ENCODE data around the gene KIR3DL3. TPM values are rescaled to one million over a fixed set of nuclear protein-coding genes. Genes with fewer than 3 reads are reported as not detected.
"Not testable (repeated sequence)": the region's sequence is repeated elsewhere in the genome, so short reads cannot be mapped to it uniquely, and the experiment has no call there.

The KIR3DL3 gene
- total RNA-seq, 1 donor from 2014 or later, result not detected

DNA sequence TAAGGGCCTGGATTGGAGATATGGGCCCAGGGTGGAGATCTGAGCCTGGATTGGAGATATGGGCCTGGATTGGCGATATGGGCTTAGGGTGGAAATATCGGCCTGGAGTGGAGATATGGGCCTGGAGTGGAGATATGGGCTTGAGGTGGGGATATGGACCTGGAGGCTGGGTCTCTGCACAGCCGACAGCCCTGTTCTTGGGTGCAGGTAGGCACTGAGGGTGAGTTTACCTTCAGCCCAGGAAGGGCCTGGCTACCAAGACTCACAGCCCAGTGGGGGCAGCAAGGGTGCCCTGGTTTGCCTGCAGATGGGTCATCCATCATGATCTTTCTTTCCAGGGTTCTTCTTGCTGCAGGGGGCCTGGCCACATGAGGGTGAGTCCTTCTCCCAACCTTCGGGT, 46.3 kb downstream of the KIR3DL3 start:
- H3K4me1 Mint-ChIP-seq, result not testable (repeated sequence)

DNA sequence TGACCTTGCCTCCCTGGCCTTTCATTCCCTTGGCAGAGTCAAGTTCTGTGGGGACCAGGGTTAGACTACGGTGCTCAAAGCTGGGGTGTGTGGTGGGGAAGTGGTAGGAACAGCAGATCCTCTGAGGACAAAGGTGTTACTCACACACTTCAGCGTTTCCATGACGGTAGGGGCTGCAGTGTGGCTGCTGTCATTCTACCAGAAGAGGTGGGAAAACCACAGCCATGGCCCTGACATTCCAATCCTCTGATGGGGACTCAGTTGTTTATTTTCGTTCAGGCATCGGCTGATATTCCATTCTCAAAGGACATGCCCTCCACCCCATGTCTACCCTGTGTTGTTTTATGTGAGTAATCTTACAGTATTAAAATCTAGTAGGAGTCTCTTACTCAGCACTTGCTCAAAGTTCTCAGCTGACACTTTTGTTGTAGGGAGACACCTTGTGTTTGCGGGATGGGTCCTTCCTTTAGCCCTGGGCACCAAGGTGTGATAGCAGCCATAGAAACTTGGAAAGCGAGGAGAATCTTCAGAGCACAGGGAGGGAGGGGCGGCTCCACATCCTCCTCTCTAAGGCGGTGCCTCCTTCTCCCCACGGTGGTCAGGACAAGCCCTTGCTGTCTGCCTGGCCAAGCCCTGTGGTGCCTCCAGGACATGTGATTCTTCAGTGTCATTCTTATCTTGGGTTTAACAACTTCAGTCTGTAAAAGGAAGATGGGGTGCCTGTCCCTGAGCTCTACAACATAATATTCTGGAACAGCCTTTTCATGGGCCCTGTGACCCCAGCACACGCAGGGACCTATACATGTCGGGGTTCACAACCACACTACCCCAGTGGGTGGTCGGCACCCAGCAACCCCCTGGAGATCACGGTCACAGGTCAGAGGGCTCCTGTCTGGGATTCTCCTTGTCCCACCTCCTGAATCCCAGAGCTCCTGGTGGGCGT, 47.0 kb downstream of the KIR3DL3 start:
- Mint-ChIP-seq H3K36me3 (ENCODE audit: low read depth) (peaks cover 32% of the 10 kb centered on the region), H3K9me3 (peaks cover 41% of the 10 kb centered on the region)
- H3K27ac Mint-ChIP-seq (ENCODE audit: unreplicated experiment); H3K4me1 Mint-ChIP-seq; H3K27me3 Mint-ChIP-seq (ENCODE audit: low read depth); DNase-seq (ENCODE audit: low read depth, low spot score); H3K4me3 Mint-ChIP-seq: not testable (repeated sequence)

More for the DNA sequence above, 46.3 kb downstream of the KIR3DL3 start:
- peaks cover 39% of the 10 kb centered on the region for H3K9me3 Mint-ChIP-seq
- DNase-seq (ENCODE audit: low read depth, low spot score); H3K4me3 Mint-ChIP-seq; H3K27ac Mint-ChIP-seq (ENCODE audit: unreplicated experiment); H3K27me3 Mint-ChIP-seq (ENCODE audit: low read depth): not testable (repeated sequence)
- H3K36me3 Mint-ChIP-seq (ENCODE audit: low read depth), result peaks cover 32% of the 10 kb centered on the region

DNA sequence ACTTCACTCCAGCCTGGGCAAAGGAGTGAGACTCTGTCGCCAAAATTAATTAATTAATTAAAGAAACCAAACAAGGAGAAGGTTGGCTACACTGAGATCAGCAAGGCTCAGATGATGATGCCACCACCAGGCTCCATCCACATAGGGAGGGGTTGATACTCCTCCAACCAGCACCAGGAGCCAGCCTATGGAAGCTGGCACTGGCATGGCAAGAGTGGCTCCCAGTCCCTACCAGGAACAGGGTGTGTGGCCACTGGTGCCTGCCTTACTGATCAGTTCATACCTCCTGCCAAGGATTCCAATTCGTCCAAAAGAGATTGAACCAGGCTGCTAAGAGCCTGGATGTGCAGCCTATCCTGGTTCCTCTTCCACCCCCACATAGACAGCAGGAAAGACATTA, 48.4 kb downstream of the KIR3DL3 start:
- Mint-ChIP-seq H3K9me3 (peaks cover 39% of the 10 kb centered on the region), H3K36me3 (ENCODE audit: low read depth) (peaks cover 26% of the 10 kb centered on the region)
- not testable (repeated sequence) for DNase-seq (ENCODE audit: low read depth, low spot score)

DNA sequence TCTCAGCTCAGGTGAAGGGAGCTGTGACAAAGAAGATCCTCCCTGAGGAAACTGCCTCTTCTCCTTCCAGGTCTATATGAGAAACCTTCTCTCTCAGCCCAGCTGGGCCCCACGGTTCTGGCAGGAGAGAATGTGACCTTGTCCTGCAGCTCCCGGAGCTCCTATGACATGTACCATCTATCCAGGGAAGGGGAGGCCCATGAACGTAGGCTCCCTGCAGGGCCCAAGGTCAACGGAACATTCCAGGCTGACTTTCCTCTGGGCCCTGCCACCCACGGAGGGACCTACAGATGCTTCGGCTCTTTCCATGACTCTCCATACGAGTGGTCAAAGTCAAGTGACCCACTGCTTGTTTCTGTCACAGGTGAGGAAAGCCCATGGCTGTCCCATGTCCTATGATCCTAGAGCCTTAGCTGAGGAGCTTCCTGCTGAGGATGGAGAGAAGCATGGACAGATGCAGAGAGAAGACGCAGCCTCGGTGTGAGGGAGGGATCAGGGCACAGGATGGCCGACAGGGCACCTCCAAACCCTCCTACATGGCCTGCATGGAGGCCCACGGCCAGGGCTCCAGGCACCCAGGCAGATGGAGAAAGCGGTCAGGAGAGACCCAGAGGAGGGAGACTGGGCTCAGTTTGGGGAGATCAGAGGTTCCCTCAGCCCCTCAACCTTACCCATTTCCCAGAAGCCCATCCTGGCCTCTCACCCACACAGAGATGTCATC, 51.0 kb downstream of the KIR3DL3 start:
- not testable (repeated sequence) for DNase-seq (ENCODE audit: low read depth, low spot score); H3K4me3 Mint-ChIP-seq; H3K4me1 Mint-ChIP-seq; H3K27me3 Mint-ChIP-seq (ENCODE audit: low read depth); H3K27ac Mint-ChIP-seq (ENCODE audit: unreplicated experiment)
- peaks cover 32% of the 10 kb centered on the region for H3K9me3 Mint-ChIP-seq
- peaks cover 21% of the 10 kb centered on the region for H3K36me3 Mint-ChIP-seq (ENCODE audit: low read depth)

More for the DNA sequence above, 48.4 kb downstream of the KIR3DL3 start:
- not testable (repeated sequence) for H3K27ac Mint-ChIP-seq (ENCODE audit: unreplicated experiment); H3K4me1 Mint-ChIP-seq; H3K4me3 Mint-ChIP-seq; H3K27me3 Mint-ChIP-seq (ENCODE audit: low read depth)

DNA sequence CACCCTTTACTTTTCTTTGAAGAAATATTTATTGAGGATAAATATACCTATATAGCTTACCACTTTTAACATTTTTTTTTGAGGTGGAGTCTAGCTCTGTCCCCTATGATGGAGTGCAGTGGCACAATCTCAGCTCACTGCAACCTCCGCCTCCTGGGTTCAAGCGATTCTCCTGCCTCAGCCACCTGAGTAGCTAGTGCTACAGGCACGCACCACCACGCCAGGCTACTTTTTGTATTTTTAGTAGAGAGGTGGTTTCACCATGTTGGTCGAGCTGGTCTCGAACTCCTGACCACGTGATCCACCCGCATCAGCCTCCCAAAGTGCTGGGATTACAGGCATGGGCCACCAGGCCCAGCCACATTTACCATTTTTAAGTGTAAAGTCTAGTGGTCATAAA, 51.6 kb downstream of the KIR3DL3 start:
- peaks cover 19% of the 10 kb centered on the region for H3K36me3 Mint-ChIP-seq (ENCODE audit: low read depth)
- H3K4me3 Mint-ChIP-seq; H3K27me3 Mint-ChIP-seq (ENCODE audit: low read depth); H3K27ac Mint-ChIP-seq (ENCODE audit: unreplicated experiment); DNase-seq (ENCODE audit: low read depth, low spot score); H3K4me1 Mint-ChIP-seq: not testable (repeated sequence)
- H3K9me3 Mint-ChIP-seq, result peaks cover 29% of the 10 kb centered on the region

DNA sequence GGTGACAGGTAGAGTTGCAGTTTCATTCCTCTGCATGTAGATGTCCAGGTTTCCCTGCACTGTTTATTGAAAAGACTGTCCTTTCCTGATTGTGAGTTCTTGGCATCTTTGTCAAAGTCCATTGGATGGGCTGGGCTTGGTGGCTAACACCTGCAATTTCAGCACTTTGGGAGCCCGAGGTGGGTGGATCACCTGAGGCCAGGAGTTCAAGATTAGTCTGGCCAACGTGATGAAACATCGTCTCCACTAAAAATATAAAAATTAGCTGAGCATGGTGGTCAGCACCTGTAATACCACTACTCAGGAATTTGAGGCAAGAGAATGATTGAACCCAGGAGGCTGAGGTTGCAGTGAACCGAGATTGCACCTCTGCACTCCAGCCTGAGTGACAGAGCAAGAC, 53.6 kb downstream of the KIR3DL3 start:
- H3K4me1 Mint-ChIP-seq; H3K4me3 Mint-ChIP-seq; H3K27me3 Mint-ChIP-seq (ENCODE audit: low read depth); H3K27ac Mint-ChIP-seq (ENCODE audit: unreplicated experiment); DNase-seq (ENCODE audit: low read depth, low spot score): not testable (repeated sequence)
- peaks cover 30% of the 10 kb centered on the region for H3K9me3 Mint-ChIP-seq
- peaks cover 14% of the 10 kb centered on the region for H3K36me3 Mint-ChIP-seq (ENCODE audit: low read depth)

DNA sequence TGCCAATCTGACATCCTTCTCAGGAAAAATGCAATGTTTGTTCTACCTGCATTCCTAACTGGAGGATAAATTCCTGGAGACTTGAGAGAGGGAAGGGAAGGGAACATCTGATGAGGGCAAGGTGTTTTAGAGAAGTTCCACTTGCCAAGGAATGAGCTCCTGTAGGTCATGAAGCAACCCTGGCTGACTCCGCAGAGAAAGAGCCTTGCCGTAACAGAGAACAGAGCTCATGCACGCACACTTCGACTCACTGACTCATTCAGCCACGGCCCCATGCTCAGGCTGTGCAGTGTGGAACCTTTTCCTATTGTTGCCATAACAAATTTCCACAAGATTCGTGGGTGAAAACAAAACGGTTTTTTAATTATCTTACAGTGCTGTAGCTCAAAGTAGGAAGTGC, 54.7 kb downstream of the KIR3DL3 start:
- not testable (repeated sequence) for H3K27me3 Mint-ChIP-seq (ENCODE audit: low read depth); H3K4me1 Mint-ChIP-seq; DNase-seq (ENCODE audit: low read depth, low spot score); H3K4me3 Mint-ChIP-seq; H3K27ac Mint-ChIP-seq (ENCODE audit: unreplicated experiment); H3K36me3 Mint-ChIP-seq (ENCODE audit: low read depth)
- peaks cover 25% of the 10 kb centered on the region for H3K9me3 Mint-ChIP-seq

DNA sequence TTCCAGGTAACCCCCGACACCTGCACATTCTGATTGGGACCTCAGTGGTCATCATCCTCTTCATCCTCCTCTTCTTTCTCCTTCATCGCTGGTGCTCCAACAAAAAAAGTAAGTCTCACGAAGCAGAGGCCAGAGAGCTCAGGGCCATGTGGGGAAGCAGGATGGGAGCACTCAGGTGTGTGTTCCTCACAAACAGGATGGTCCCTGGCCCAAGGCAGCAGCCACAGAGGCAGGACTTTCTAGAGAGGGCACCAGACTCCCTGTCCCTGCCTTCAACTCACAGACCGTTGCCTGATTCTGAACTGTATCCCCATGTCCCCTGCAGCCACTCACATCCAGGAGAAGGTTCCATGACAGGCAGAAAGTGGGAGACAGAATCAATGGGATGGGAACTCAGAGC, 58.7 kb downstream of the KIR3DL3 start:
- not testable (repeated sequence) for DNase-seq (ENCODE audit: low read depth, low spot score); H3K27me3 Mint-ChIP-seq (ENCODE audit: low read depth); H3K4me3 Mint-ChIP-seq; H3K27ac Mint-ChIP-seq (ENCODE audit: unreplicated experiment); H3K36me3 Mint-ChIP-seq (ENCODE audit: low read depth); H3K4me1 Mint-ChIP-seq
- H3K9me3 Mint-ChIP-seq, result peaks cover 24% of the 10 kb centered on the region

Other genes with a start within 250 kb of the KIR3DL3 start
- not detected in 2 replicates for gene LAIR2, start 221.6 kb upstream of the KIR3DL3 start, total RNA-seq
- not detected in 2 replicates for gene LILRA2, start 150.7 kb upstream of the KIR3DL3 start, total RNA-seq
- gene LILRA1, start 130.8 kb upstream of the KIR3DL3 start, total RNA-seq, result not detected in 2 replicates
- gene LILRB1, start 94.0 kb upstream of the KIR3DL3 start, total RNA-seq, result not detected in 2 replicates
- gene LILRB4, start 61.5 kb upstream of the KIR3DL3 start, total RNA-seq, result not detected in 2 replicates
- not detected in 2 replicates for gene KIR2DL3, start 14.1 kb downstream of the KIR3DL3 start, total RNA-seq
- not detected in 2 replicates for gene KIR2DL1, start 45.4 kb downstream of the KIR3DL3 start, total RNA-seq
- gene KIR2DL4, start 79.2 kb downstream of the KIR3DL3 start, total RNA-seq, result not detected in 2 replicates
- gene KIR3DL1, start 92.0 kb downstream of the KIR3DL3 start, total RNA-seq, result not detected in 2 replicates
- not detected in 2 replicates for gene KIR2DS4, start 108.2 kb downstream of the KIR3DL3 start, total RNA-seq
- not detected in 2 replicates for gene KIR3DL2, start 126.0 kb downstream of the KIR3DL3 start, total RNA-seq
- gene FCAR, start 149.8 kb downstream of the KIR3DL3 start, total RNA-seq, result not detected in 2 replicates
- not detected in 2 replicates for gene NCR1, start 181.7 kb downstream of the KIR3DL3 start, total RNA-seq
- gene NLRP7, start 223.1 kb downstream of the KIR3DL3 start, total RNA-seq, result not detected in 2 replicates
- gene NLRP2, start 241.9 kb downstream of the KIR3DL3 start, total RNA-seq, result 47.2 and 48.1 TPM in 2 replicates

Data from neural crest cell (in vitro differentiated cells).